Right lobe of liver (tissue), 4 donors: Measurements from ENCODE around the gene CNIH3.

Experiments used
- CTCF ChIP-seq, 4 donors: fragments of 200-600 bp in 3 of 4; fragments of 450-650 bp in 1 of 4; IDR thresholded peaks; one replicate each; pipeline versions ENCODE4 v1.5.1 to v1.8.0; 2016 to 2022; ENCODE audit warnings: antibody characterized with exemption in 4 of 4, mild to moderate bottlenecking in 2 of 4
- POLR2A ChIP-seq: fragments of 450-650 bp; IDR thresholded peaks from one replicate; pipeline ENCODE4 v1.6.1; 2017; ENCODE audit warnings: antibody characterized with exemption, mild to moderate bottlenecking
- donor health status: DM: no; HTN: no; CAD: no.
- donor health status: DM: no; HTN: no; CAD: no.
- donor health status: DM: no; HTN: yes; CAD: no.

DNA sequence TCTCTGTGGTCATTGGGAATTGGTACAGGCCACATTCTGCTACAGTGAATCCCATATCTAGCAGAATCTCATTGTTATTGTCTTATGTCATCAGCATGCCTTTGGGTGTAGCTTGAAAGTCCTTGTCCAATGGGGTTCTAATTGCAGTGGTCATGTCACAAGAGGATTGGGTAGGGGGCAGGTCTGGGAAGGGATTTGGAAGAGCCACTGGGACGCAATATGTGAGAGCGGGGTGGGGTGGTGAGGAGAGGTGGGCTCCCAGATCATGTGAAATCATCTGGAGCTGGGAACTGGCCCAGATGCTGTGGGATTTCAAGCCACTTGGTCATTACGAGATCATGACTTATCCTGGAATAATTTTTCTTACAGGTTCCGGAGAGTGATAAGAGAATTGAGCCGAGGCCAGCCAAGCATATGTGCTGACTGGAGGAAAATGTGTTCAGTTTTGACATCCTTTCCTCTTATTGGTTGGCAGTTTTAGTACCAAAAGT, 16.3 kb downstream of the CNIH3 start:
- TF ChIP-seq CTCF (IDR thresholded peaks at IDR 0.05): no peak
- no peak for TF ChIP-seq POLR2A
